HFFc6 (cell line): ENCODE results near the gene MYT1. TPM values are rescaled to one million over a fixed set of nuclear protein-coding genes. Genes with fewer than 3 reads are reported as not detected.

Source experiments
- DNase-seq: peaks from one replicate; pipeline ENCODE4 v3.0.0-alpha.2; 2018
- H3K27ac Mint-ChIP-seq: 2 replicates; pipeline ENCODE4 v1.8.0; 2020; ENCODE audit warnings: mild to moderate bottlenecking, mixed read lengths
- H3K27me3 Mint-ChIP-seq: 2 replicates; pipeline ENCODE4 v1.8.0; 2021; ENCODE audit warnings: mild to moderate bottlenecking, moderate library complexity, mixed read lengths; ENCODE audit not compliant: insufficient read depth
- H3K36me3 Mint-ChIP-seq: 2 replicates; pipeline ENCODE4 v1.8.0; 2021; ENCODE audit warnings: low read depth, mixed read lengths
- H3K4me1 Mint-ChIP-seq: 2 replicates; pipeline ENCODE4 v1.8.0; 2020; ENCODE audit warnings: low read depth, mixed read lengths
- H3K4me3 Mint-ChIP-seq: 2 replicates; pipeline ENCODE4 v1.8.0; 2020; ENCODE audit warnings: mild to moderate bottlenecking, moderate library complexity, mixed read lengths
- H3K9me3 Mint-ChIP-seq: 2 replicates; pipeline ENCODE4 v1.8.0; 2020; ENCODE audit warnings: mild to moderate bottlenecking, mixed read lengths
- CTCF ChIP-seq: fragments of 200-600 bp; sonication (generic); IDR thresholded peaks from 2 replicates; pipeline ENCODE4 v1.5.0; 2021; ENCODE audit warnings: antibody characterized with exemption, mild to moderate bottlenecking
- total RNA-seq, 6 experiments: library from RNA; stranded (reverse); fragmentation: NEBNext Ultra II Directional; extraction: Animal tissue kit (Norgen Biotek cat#: 25700); gene quantifications; 2 replicates in 1 of 6; 3 replicates in 5 of 6; pipeline ENCODE4 v1.2.3, GENCODE V29; 2021

Gene MYT1
- total RNA-seq, 6 experiments from 2014 or later = not detected

DNA sequence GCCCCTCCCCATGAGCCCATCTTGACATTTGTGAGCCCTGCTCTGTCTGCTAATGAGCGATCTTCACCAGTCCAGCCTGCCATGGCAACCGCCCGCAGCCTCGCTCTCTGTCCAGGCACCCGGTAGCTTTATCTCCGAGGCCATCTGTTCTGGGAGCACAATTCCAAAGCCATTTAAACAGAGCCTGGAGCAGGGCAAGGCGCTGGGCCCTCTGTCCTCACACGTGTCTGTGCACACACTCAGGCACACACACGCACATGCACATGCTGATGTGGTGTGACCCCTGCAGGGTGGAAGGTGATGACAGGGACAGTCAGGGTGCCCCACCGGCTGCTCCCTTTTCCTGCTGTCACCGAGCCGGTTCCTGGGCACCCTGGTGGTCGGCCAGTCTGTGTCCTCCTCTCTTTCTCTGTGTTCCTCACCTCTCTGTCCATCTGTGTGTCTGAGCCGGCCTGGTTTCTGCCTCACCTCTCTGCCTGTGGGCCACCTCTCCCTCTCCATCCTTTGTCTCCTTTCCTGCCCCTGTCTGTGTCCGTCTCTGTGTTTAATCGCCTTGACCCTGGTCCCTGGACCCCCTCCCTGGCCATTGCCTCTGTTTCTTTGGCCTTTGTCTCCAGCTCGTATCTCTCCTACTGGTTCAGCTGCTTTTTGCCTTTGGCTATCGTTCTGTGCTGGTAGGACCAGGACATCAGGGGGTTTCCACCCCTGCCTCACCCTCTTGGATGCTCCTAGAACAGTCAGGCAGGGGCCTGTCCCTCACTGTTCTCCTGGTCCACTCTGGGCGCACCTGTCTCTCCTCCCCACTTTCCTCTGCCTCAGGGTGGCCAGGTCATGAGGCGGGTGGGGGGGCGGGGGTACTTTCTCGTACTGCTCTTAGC, 8.8 kb upstream of the MYT1 start:
- Mint-ChIP-seq H3K9me3 (no peaks in the 10 kb centered on the region), H3K4me3 (no peak overlapping the region), H3K4me1 (peaks cover 6% of the 10 kb centered on the region; the same call in 1 of the 2 replicates), H3K27me3 (peaks cover 27% of the 10 kb centered on the region), H3K36me3 (no peaks in the 10 kb centered on the region), H3K27ac (no peak overlapping the region)
- no peak for DNase-seq
- TF ChIP-seq CTCF = no peak

DNA sequence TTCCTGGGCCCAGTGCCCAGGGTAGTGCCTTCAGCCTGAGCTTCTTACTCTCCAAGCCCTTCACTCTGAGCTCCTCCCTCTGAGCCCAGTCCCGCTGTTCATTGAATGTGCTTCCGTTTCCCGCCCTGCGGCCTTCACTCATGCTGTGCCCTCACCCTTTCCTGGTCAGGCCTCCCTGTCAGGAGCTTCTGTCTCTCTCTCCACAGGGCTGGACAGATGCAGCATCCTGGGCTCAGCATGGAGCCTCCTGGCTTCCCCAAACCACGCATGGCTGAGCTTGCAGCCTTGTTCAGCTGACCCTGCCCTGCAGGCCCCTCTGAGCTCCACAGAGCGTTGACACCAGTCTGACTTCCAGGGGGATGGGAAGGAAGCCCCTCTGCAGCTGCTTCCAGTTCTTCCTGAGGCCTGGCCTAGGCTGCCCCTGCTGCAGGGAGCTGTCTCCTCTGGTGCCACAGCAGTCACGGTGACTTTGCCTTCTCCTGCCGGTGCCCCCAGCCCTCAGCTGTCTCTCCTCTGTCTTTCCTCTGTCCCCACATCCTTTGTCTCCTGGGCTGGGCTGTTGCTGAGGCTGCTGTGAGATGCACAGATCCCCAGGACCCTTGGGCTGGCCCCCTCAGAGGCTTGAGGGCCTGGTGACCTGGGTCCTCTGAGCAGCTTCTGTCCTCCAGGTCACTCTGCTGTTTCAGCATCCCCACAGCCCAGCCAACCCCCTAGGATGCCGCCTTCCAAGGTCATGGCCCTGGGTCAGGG, 7.9 kb upstream of the MYT1 start:
- no peak for TF ChIP-seq CTCF
- Mint-ChIP-seq H3K4me3 (no peak overlapping the region), H3K27ac (no peak overlapping the region), H3K4me1 (peaks cover 6% of the 10 kb centered on the region; the same call in 1 of the 2 replicates), H3K9me3 (no peaks in the 10 kb centered on the region), H3K36me3 (no peaks in the 10 kb centered on the region), H3K27me3 (peaks cover 28% of the 10 kb centered on the region)
- no peak for DNase-seq

GRCh38 chr20:64156886-64157875, 7.1 kb upstream of the MYT1 start:
- Mint-ChIP-seq H3K27me3 (peaks cover 36% of the 10 kb centered on the region), H3K9me3 (no peaks in the 10 kb centered on the region), H3K36me3 (no peaks in the 10 kb centered on the region), H3K27ac (no peak overlapping the region), H3K4me1 (peaks cover 1% of the 10 kb centered on the region; the same call in 1 of the 2 replicates), H3K4me3 (no peak overlapping the region)
- DNase-seq = no peak
- no peak for TF ChIP-seq CTCF

GRCh38 chr20:64157878-64158277, 6.4 kb upstream of the MYT1 start:
- no peak overlapping the region for H3K4me3 Mint-ChIP-seq
- no peak for TF ChIP-seq CTCF
- H3K27ac Mint-ChIP-seq = no peak overlapping the region
- no peaks in the 10 kb centered on the region for H3K4me1 Mint-ChIP-seq
- H3K9me3 Mint-ChIP-seq = no peaks in the 10 kb centered on the region
- H3K27me3 Mint-ChIP-seq = peaks cover 40% of the 10 kb centered on the region
- no peaks in the 10 kb centered on the region for H3K36me3 Mint-ChIP-seq
- no peak for DNase-seq
